Endothelial cell of umbilical vein (primary cell): ENCODE data around the gene FSIP1. TPM values are rescaled to one million over a fixed set of nuclear protein-coding genes. Genes with fewer than 3 reads are reported as not detected.

Source experiments
- BruUV-seq: library from RNA; stranded (reverse); fragments of 400-500 nt; replicated peaks from 2 replicates; lab custom pipeline; 2021; lab: Mats Ljungman, UMichigan
- CTCF ChIA-PET: fragments of 300-600, 350-600 bp; sonication (Branson Sonifier 250); formaldehyde crosslinking; loops from one replicate; lab custom pipeline; 2021; ENCODE audit warnings: antibody characterized with exemption, inconsistent platforms; lab: Charles Lee
- POLR2A ChIA-PET: fragments of 300-600, 350-600 bp; sonication (Branson Sonifier 250); formaldehyde crosslinking; loops from one replicate; lab custom pipeline; 2021; ENCODE audit warnings: antibody characterized with exemption, inconsistent platforms; lab: Charles Lee
- DNase-seq: peaks from one replicate; pipeline ENCODE4 v3.0.0-alpha.2; 2011; ENCODE audit warnings: low read depth, low spot score
- FAIRE-seq: peaks from 2 replicates; lab custom pipeline; 2011; peaks lifted over from hg19 to GRCh38; lab: Jason Lieb, UNC
- H2AFZ ChIP-seq: 2 replicates; pipeline ENCODE4 v1.6.0; 2012; ENCODE audit warnings: low read depth, low read length, control low read depth, inconsistent platforms
- H3K27ac ChIP-seq: 2 replicates; pipeline ENCODE4 v1.5.1; 2011; ENCODE audit warnings: low read depth, mild to moderate bottlenecking, control low read depth, low read length, moderate library complexity; ENCODE audit not compliant: insufficient read depth
- H3K27me3 ChIP-seq, 2 experiments: 2 replicates each; pipeline versions ENCODE4 v1.6.0 to v1.6.1; 2011; ENCODE audit warnings: low read length in 2 of 2, mixed read lengths in 1 of 2; ENCODE audit not compliant: control insufficient read depth in 2 of 2, insufficient read depth in 2 of 2
- H3K36me3 ChIP-seq, 2 experiments: 2 replicates in 1 of 2; 3 replicates in 1 of 2; pipeline ENCODE4 v1.5.1; 2011; ENCODE audit warnings: low read length in 2 of 2, mild to moderate bottlenecking in 1 of 2, moderate library complexity in 1 of 2; ENCODE audit not compliant: control insufficient read depth in 2 of 2, insufficient read depth in 2 of 2; ENCODE audit errors: extremely low read depth in 1 of 2
- H3K4me1 ChIP-seq: 3 replicates; pipeline ENCODE4 v1.5.1; 2011; ENCODE audit warnings: mild to moderate bottlenecking, low read length; ENCODE audit not compliant: control insufficient read depth, insufficient read depth; ENCODE audit errors: extremely low read depth
- H3K4me2 ChIP-seq: 2 replicates; pipeline ENCODE4 v1.6.1; 2011; ENCODE audit warnings: low read length, control low read depth, mixed read lengths; ENCODE audit not compliant: insufficient read depth
- H3K4me3 ChIP-seq, 3 experiments: fragments of 200-600 bp in 1 of 3; sonication (generic), shearing (Covaris generic) in 1 of 3; replicated peaks in 1 of 3; 2 replicates each; pipeline ENCODE4 v1.5.1; 2011 to 2016; ENCODE audit warnings: control low read depth in 3 of 3, low read length in 3 of 3, mild to moderate bottlenecking in 2 of 3, inconsistent platforms in 1 of 3, low read depth in 1 of 3, moderate library complexity in 1 of 3; ENCODE audit not compliant: insufficient read depth in 1 of 3
- H3K79me2 ChIP-seq: 2 replicates; pipeline ENCODE4 v1.6.0; 2012; ENCODE audit warnings: low read length, inconsistent platforms; ENCODE audit not compliant: control insufficient read depth, insufficient read depth
- H3K9ac ChIP-seq: replicated peaks from 2 replicates; pipeline ENCODE3; 2011; ENCODE audit warnings: low read length, control low read depth; ENCODE audit not compliant: insufficient read depth; ENCODE audit errors: extremely low read depth
- H3K9me1 ChIP-seq: replicated peaks from 3 replicates; pipeline ENCODE4 v1.6.0; 2011; ENCODE audit warnings: mild to moderate bottlenecking, low read length; ENCODE audit not compliant: control insufficient read depth, insufficient read depth; ENCODE audit errors: extremely low read depth
- H3K9me3 ChIP-seq: replicated peaks from 2 replicates; pipeline ENCODE4 v1.5.1; 2012; ENCODE audit warnings: low read length, inconsistent platforms; ENCODE audit not compliant: control insufficient read depth, insufficient read depth
- H4K20me1 ChIP-seq: replicated peaks from 2 replicates; pipeline ENCODE3; 2011; ENCODE audit warnings: mild to moderate bottlenecking, low read length; ENCODE audit not compliant: control insufficient read depth, insufficient read depth; ENCODE audit errors: extremely low read depth
- CTCF ChIP-seq, 2 donors: IDR thresholded peaks; 1 replicate in 1 of 2; 2 replicates in 1 of 2; pipeline ENCODE4 v1.5.1; 2011; ENCODE audit warnings: low read length in 2 of 2, mild to moderate bottlenecking in 2 of 2, moderate library complexity in 2 of 2, control low read depth in 1 of 2, inconsistent platforms in 1 of 2, low read depth in 1 of 2; ENCODE audit not compliant: insufficient read depth in 1 of 2; ENCODE audit errors: extremely low read depth in 1 of 2
- EZH2 ChIP-seq: IDR thresholded peaks from 2 replicates; pipeline ENCODE4 v1.6.1; 2012; ENCODE audit warnings: borderline replicate concordance, low read depth, mild to moderate bottlenecking, moderate library complexity, low read length, inconsistent platforms; ENCODE audit not compliant: severe bottlenecking
- FOS ChIP-seq: IDR thresholded peaks from 2 replicates; pipeline ENCODE4 v1.6.1; 2011; ENCODE audit warnings: mild to moderate bottlenecking, low read length, moderate library complexity, borderline replicate concordance; ENCODE audit not compliant: insufficient read depth
- GATA2 ChIP-seq: IDR thresholded peaks from 2 replicates; pipeline ENCODE4 v1.7.0; 2011; ENCODE audit warnings: low read depth, mild to moderate bottlenecking, moderate library complexity, mixed read lengths, low read length; ENCODE audit not compliant: insufficient read length, insufficient read depth
- JUN ChIP-seq: IDR thresholded peaks from 2 replicates; pipeline ENCODE4 v1.6.1; 2011; ENCODE audit warnings: borderline replicate concordance, low read depth; ENCODE audit not compliant: insufficient read length, insufficient read depth
- MAX ChIP-seq: IDR thresholded peaks from 2 replicates; pipeline ENCODE4 v1.6.1; 2011; ENCODE audit not compliant: insufficient read depth, insufficient read length
- MYC ChIP-seq: IDR thresholded peaks from one replicate; pipeline ENCODE4 v1.6.1; 2011; ENCODE audit warnings: mild to moderate bottlenecking, low read depth, low read length
- POLR2A ChIP-seq: IDR thresholded peaks from 2 replicates; pipeline ENCODE4 v1.6.1; 2012; ENCODE audit warnings: low read depth, mild to moderate bottlenecking, control low read depth, low read length
- POLR2AphosphoS5 ChIP-seq: IDR thresholded peaks from 2 replicates; pipeline ENCODE4 v1.6.1; 2012; ENCODE audit warnings: low read depth, mild to moderate bottlenecking, control low read depth, low read length, moderate library complexity; ENCODE audit not compliant: insufficient read depth
- dilution Hi-C: fragments of 300-500 bp; cut with MboI; formaldehyde crosslinking; loops from one replicate; pipeline ENCODE4 v1.15.0; 2019; ENCODE audit warnings: low sequenced_read_pairs; ENCODE audit not compliant: extremely low pct_ligation_motif_present
- intact Hi-C: fragments of 100-400 bp; cut with micrococcal nuclease; formaldehyde crosslinking; loops from one replicate; pipeline ENCODE4 v1.10.0; 2022
- polyA plus RNA-seq, 4 experiments: library from polyadenylated mRNA; depleted of rRNA in 3 of 4; stranded (reverse) in 3 of 4; unstranded in 1 of 4; fragments of >200 nt; gene quantifications; 2 replicates each; pipeline versions ENCODE4 v1.2.1 to v1.2.3, GENCODE V29; 2011 to 2012; ENCODE audit warnings: missing spikeins in 1 of 4
- total RNA-seq: library from RNA; stranded (reverse); gene quantifications from 2 replicates; pipeline ENCODE4 v1.2.3, GENCODE V29; 2021

Gene FSIP1
- total and polyA plus RNA-seq, 2 donors (not counting 3 experiments of a cell fraction or from before 2014, with no cell fraction given), result 0.23 to 1.1 TPM

- Histone ChIP-seq H3K9me1 (no peaks in the 10 kb centered on the region), H3K9me3 (no peaks in the 10 kb centered on the region), H3K27ac (no peak overlapping the region), H3K4me1 (no peaks in the 10 kb centered on the region), H2AFZ (no peak overlapping the region), H3K9ac (no peak overlapping the region), H3K27me3 (no peaks in the 10 kb centered on the region), H3K4me2 (no peak overlapping the region), H4K20me1 (no peaks in the 10 kb centered on the region), H3K36me3 (no peaks in the 10 kb centered on the region), H3K79me2 (no peaks in the 10 kb centered on the region), H3K4me3 (no peak overlapping the region)
- DNase-seq (no peak), FAIRE-seq (no peak)
- intact Hi-C loops, result no loop called here
- dilution Hi-C loops, result no loop called here
- TF ChIP-seq EZH2, result no peak
- TF ChIP-seq JUN, result no peak
- no peak for TF ChIP-seq GATA2
- TF ChIP-seq MYC, result no peak
- TF ChIP-seq POLR2A, result no peak
- no peak for TF ChIP-seq CTCF (IDR thresholded peaks at IDR 0.05; ENCODE audit: extremely low read depth in 1 of 2, insufficient read depth in 1 of 2, low read depth in 1 of 2, low read length in 2 of 2)
- no peak for TF ChIP-seq FOS
- no peak for TF ChIP-seq MAX
- TF ChIP-seq POLR2AphosphoS5, result no peak
- POLR2A ChIA-PET, result no interaction called here
- no TSS peak for BruUV-seq
- CTCF ChIA-PET, result interaction anchor here (0.9 to 4.3 kb wide), 3 partner anchors 11 to 21 kb away, joined by 3 to 28 read pairs (median 9); no protein-coding TSS in a partner anchor
These were observed 46.0 kb downstream of the FSIP1 start for GRCh38 chr15:39736412-39737195.
